HG02981 (cell line): ENCODE results near the gene CACNB4.

Source experiments
- ATAC-seq: cut with Tn5 transposase; IDR thresholded peaks from one replicate; pipeline ENCODE4 v1.9.1; 2021; ENCODE audit warnings: mild to moderate bottlenecking, moderate library complexity; ENCODE audit not compliant: unreplicated experiment

The CACNB4 gene

GRCh38 chr2:151837926-151838325 lies 260.9 kb downstream of the CACNB4 start:
- ATAC-seq = no peak

- ATAC-seq = no peak
Measured at GRCh38 chr2:151833984-151834383, 264.9 kb downstream of the CACNB4 start.

- no peak for ATAC-seq
Measured at GRCh38 chr2:151830961-151831360, 267.9 kb downstream of the CACNB4 start.

GRCh38 chr2:151828890-151829324 lies 269.9 kb downstream of the CACNB4 start:
- no peak for ATAC-seq

GRCh38 chr2:151828143-151828889 lies 270.5 kb downstream of the CACNB4 start, which contains the start of gene ARL5A:
TSS of gene ARL5A (minus strand) at chr2:151828421. CDS start at chr2:151828176, 245 bp downstream.
- ATAC-seq = peak; percentile 95

- ATAC-seq = peak; percentile 11
Measured at GRCh38 chr2:151827564-151828142, 271.2 kb downstream of the CACNB4 start.

- no peak for ATAC-seq
Measured at GRCh38 chr2:151826737-151827157, 272.1 kb downstream of the CACNB4 start.

GRCh38 chr2:151824886-151825285 lies 274.0 kb downstream of the CACNB4 start:
- ATAC-seq = no peak

GRCh38 chr2:151823651-151824050 lies 275.2 kb downstream of the CACNB4 start:
- ATAC-seq = no peak

- ATAC-seq = peak; percentile 60
Measured at GRCh38 chr2:151819920-151820319, 278.9 kb downstream of the CACNB4 start.

- no peak for ATAC-seq
Measured at GRCh38 chr2:151817929-151818328, 280.9 kb downstream of the CACNB4 start.

GRCh38 chr2:151816843-151817242 lies 282.0 kb downstream of the CACNB4 start:
- no peak for ATAC-seq

- ATAC-seq = no peak
Measured at GRCh38 chr2:151815821-151816489, 282.9 kb downstream of the CACNB4 start.

GRCh38 chr2:151810489-151810888 lies 288.4 kb downstream of the CACNB4 start:
- no peak for ATAC-seq

GRCh38 chr2:151809073-151809383 lies 289.8 kb downstream of the CACNB4 start:
- ATAC-seq = no peak

- ATAC-seq = no peak
Measured at GRCh38 chr2:151808258-151809072, 290.4 kb downstream of the CACNB4 start.

- ATAC-seq = no peak
Measured at GRCh38 chr2:151805961-151806360, 292.9 kb downstream of the CACNB4 start.

GRCh38 chr2:151805343-151805742 lies 293.5 kb downstream of the CACNB4 start:
- no peak for ATAC-seq

GRCh38 chr2:151803811-151804210 lies 295.0 kb downstream of the CACNB4 start:
- no peak for ATAC-seq

- no peak for ATAC-seq
Measured at GRCh38 chr2:151802315-151802714, 296.5 kb downstream of the CACNB4 start.

GRCh38 chr2:151799886-151800292 lies 299.0 kb downstream of the CACNB4 start:
- ATAC-seq = no peak
